HG03135 (cell line): ENCODE results near the gene TBC1D8.
"Not testable (repeated sequence)": the region's sequence is repeated elsewhere in the genome, so short reads cannot be mapped to it uniquely, and the experiment has no call there.

Source experiments
- ATAC-seq: cut with Tn5 transposase; IDR thresholded peaks from one replicate; pipeline ENCODE4 v1.9.1; 2021; ENCODE audit warnings: mild to moderate bottlenecking, moderate library complexity; ENCODE audit not compliant: unreplicated experiment

TBC1D8 gene

DNA sequence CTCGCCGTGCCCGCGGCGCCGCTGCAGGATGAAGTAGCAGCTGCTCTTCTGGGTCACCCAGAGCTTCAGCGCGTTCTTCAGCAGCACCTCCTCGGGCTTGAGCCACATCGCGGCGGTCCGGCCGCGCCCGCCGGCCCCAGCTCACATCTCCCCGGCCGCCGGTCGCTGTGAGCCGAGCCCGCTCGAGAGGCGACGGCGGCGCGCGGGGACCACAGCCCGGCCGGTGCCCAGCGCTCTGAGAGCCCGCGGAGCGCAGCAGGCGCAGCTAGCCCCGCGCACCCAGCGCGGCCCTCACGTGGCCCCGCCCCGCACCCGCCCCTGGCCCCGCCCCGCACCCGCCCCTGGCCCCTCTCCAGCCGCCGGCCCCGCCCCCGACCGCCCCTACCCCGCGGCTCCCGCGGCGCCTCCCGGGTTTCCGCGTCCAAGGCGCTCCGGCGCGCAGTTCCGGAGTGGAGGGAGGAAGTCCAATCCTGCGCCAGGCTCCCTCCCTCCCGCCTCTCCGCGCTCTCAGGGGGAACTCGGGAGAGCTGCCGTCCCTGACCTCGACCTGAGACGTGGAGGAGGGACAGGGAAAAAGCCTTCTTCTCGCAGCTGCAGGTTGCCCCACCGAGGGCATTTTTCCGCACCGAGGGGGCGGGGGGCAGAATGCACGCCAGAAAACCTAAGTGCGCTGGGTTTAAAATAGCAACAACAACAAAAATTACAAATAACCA is at the start of gene TBC1D8:
TBC1D8 (minus strand) TSS at position 237 of the 713 bp plus-strand sequence; CDS start at position 108, 129 bp downstream.
- ATAC-seq = peak; percentile 62

DNA sequence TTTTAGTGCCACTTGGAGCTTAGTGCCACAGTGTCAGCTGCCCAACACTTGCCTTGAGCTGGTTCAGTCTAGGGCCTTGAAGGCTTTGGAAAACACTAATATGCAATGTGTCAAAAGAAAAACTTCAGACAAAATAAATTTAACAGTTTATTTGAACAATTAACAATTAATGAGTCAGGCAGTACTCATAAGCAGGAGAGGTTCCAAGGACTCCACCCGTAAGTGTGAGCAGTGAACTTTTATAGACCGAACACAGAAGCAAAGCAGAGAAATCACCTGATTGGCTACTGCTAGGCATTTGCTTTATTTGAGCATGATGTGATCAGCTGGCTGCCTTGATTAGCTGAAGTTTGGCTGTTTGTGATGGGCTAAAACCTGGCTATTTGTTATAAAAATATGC is 49.5 kb upstream of the TBC1D8 start:
- no peak for ATAC-seq

DNA sequence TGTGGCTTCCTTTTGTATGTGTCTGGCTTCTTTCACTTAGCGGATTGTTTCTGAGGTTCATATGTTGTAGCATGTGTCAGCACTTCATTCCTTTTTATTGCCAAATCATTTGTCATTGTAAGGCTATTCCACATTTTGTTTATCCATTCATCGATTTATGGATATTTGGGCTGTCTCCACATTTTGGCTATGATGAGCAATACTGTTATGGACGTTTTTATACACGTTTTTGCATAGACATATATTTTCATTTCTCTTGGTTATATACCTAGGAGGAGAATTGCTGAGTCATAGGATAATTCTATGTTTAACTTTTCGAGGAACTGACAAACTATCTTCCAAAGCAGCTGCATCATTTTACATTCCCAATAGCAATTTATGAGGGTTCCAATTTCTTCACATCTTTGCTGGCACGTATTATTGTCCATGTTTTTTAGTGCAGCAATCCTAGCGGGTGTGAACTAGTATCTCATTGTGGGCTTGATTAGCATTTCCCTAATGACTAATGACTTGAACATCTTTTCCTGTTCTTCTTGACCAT is 48.1 kb upstream of the TBC1D8 start:
- ATAC-seq = no peak

DNA sequence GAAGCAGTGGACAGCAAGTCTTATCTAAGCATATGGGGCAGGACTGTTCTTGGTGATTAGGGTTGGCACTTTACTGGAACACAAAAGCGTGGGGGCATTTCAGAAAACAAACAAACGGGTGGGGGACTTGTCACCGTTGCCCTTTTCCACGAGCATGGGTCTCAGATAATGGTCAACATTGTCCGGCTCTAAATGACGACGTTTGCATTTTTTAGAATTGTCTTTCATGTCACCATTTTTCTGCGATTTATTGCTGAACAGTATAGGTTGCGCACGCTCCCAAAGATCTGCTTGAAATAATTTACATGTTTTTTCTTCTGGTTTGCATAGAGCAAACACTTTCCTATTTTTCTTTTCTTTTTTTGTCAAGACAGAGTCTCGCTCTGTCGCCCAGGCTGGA is 46.6 kb upstream of the TBC1D8 start:
- no peak for ATAC-seq

DNA sequence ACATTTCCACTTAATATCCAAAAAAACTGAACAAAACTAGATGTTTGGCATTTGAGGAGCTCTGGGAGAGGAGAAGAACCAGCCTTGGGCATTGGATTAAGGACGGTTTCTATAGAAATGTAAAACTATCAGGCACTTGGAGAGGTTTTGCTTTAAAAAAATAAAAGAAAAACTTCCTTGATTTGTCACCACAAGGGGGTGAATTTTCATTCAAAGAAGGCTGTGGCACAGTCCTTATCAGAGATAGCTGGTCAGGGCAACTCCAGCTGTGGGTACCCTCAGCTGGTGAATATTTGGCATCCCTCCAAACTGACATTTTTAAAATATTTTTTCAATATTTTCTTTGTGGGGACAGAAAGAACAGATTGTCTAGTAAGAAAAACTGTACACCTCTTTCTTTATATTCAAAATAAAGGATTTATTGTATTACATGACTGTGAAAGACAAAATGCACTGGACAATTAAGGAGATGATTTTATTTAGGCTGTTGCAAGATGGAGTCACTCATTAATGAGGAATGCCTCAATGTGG is 46.1 kb upstream of the TBC1D8 start:
- ATAC-seq = no peak

DNA sequence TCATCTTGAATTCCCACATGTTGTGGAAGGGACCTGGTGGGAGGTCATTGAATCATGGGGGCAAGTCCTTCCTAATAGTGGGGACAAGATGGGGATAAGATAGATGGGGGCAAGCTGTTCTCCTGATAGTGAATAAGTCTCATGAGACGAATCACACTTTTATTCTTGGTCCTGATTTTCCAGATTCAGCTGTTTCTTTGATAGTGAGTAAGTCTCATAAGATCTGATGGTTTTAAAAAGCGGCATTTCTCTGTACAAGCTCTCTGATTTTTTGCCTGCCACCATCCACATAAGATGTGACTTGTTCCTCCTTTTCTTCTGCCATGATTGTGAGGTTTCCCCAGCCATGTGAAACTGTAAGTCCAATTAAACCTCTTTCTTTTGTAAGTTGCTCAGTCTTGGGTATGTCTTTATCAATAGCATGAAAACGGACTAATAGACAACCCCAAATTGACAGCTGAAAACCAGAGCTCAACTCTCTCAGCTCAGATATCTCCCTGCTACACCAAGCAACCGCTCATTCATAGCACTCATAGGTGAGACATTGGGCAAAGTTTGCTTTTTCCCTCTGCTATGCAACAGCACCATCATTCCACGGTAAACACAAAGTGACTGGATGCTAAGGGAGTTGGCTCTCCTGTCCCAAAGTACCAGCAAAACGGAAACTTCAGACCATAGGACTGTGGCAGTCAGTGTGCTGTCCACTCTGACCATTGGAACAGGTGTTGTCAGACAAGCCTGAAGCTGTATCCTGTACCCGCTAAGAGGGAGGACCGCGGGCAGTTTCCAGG is 44.9 kb upstream of the TBC1D8 start:
- no peak for ATAC-seq

DNA sequence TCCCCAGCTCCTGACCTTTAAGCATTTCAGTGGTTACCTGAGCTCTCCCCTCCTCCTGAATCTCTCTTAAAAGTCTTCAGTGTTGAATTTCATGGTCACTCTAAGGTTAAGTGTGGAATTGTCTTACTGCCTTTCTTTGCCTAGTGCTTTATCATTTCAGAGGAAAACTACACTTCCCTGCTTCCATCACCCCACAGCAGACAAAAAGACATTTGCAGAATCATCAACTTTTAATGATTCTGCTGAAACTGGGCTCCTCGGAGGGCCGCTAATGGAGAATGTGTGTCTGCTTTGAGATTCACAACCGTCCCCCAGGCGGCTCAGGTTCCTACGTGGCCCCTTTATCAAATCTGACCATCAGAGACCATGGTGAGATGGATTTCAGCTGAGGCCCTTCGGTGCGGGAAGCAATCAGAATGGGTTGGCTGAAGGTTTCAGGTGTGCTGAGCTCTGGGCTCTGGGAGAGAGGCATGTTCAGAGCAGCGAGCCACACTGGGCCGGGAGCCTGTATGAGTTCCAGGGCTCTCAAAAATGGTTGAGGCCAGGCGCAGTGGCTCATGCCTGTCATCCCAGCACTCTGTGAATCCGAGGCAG is 41.9 kb upstream of the TBC1D8 start:
- no peak for ATAC-seq

DNA sequence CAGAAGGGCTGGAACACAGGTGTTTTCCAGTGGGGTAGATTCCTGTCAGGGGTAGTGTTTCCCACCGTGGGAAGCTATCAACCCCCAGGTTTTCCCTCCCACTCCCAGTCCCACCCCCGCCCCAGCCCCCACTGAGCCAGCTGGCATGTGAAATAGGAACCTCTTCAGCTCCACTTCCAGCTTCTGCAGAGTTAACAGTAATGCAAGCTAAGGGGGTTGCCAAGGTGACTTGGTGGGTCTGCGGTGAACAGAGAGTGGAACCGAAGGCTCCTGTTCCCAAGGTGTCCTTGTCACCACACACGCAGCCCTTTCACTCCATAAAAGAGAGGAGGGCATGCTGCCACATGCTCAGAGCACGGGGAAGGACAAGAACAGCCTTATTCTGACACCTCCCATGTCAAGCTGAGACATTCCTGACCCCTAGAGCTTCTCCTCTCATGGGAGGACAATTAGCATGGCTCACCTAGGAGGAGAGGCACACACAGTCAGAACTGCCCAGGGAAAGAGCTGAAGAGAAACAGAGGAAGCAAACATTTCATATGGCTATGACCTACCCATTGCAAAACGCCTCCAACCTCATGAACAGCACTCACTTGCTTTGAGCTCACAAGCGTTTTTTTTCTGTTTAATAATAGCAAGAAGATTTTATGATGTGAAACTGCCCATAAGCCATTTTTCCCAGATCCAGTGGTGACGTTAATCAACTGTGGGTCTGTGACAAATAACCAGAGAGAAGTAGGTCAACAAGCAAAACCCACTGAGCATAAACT is 39.8 kb upstream of the TBC1D8 start:
- no peak for ATAC-seq

DNA sequence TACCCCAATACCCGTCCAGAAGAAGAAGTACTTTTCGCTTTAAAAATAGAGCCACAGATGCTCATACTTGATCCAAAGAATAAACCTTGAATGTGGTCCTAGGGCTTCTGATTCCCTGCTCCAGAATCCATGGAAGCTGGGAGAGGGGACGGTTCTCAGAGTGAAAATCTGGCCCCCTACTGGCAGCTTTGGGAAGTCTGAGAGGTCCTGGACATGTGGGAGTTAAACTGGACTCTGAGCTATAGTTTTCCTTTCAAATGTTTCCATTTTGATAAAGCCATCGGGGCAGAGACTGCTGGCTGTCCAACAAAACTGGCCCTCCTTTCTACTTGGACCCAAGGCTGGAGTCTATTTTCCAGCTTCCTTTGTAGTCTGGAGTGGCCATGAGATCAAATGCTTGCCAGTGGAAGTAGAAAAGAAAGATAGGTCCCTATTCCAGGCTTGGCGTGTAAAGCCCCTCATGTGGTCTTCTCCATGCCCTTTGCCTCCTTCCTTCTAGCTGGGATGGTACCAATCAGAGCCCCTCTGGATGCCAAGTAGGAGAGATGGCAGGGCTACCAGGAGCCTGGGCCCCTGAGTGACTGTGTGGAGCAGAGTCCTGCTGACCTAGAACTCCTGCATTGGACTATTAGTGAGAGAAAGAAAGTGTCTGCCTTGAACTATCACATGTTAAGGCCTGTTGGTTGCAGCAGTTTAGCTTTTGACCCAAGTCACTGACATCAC is 37.7 kb upstream of the TBC1D8 start:
- no peak for ATAC-seq

DNA sequence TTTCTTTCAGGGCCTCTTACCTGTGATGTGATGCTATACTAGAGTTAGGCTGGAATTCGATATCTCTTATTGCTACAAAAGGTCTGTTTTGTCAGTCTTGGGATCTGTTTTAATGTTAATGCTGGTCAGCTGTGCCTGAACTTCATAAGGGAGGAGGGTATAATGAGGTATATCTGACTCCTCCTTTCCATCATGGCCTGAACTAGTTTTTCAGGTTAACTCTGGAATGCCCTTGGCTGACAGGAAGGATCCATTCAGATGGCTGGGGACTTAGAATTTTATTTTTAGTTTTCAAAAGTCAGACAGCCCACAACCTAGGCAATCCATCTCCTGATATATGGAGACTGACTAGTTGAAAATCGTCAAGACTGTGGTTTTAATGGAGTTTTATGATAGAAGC is 35.9 kb upstream of the TBC1D8 start:
- no peak for ATAC-seq

DNA sequence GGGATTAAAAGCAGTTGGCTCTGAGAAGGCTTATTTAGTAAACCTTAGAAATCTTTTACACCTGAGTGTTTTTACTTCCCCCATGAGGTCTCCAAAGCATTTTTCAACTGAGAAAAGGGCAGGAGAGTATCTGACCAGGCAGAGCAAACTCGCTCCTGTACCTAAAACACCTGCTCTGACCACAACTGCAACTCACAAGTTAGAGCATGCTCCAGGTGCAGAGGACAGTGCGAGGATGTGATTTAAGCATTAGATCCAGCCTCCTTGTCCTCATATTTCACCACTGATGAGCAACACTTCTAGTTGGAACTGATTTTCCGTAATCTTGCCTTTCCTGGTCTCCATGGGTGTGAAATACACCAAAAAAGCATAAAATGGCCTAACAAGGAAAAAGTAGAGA is 34.5 kb upstream of the TBC1D8 start:
- no peak for ATAC-seq

DNA sequence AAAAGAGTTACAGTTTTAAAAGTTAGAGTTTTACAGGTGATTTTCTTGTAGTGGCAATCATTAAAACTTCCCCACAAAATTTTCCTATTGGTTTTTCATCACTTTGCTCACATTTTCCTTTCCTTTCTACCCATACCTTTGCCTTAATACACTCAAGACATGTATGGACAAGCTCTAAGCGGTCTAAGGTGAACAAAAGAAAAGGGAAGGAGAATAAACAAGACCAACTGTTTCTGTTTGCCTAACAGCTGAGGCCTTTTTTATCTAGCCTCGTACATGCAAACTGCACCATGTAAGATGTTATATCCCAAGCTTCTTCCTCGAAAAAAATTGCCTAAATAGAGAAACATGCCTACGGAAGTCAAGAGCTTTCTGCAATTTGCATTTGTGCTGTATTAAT is 33.9 kb upstream of the TBC1D8 start:
- ATAC-seq = no peak

DNA sequence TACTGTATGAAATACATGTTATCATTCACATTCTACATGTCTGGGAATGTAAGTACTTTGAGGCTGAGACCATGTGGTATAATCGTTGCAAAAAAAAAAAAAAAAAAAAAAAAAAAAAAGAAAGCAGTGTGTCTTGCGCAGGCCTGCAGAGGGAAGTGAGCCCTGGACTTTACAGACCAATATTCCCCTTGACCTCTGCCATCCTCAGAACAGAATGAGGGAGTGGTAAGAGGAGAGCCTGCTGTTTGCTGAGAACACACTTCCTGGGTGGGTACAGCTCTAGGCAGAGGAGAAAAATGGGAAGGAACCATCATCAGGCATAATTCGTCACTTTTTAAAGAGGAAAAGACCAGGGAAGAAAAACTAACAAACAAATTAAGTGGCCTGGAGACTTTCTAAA is 28.8 kb upstream of the TBC1D8 start:
- ATAC-seq = no peak

DNA sequence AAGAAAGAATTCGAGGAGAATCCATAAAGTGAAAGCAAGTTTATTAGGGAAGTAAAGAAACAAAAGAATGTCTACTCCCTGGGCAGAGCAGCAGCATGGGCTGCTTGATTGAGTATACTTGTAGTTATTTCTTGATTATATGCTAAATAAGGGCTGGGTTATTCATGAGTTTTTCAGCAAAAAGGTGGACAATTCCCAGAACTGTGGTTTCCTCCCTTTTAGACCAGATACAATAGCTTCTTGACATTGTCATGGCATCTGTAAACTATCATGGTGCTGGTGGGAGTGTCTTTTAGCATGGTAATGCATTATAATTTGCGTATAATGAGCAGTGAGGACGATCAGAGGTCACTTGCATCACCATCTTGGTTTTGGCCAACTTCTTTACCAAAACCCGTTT is 25.6 kb upstream of the TBC1D8 start:
- ATAC-seq = no peak

DNA sequence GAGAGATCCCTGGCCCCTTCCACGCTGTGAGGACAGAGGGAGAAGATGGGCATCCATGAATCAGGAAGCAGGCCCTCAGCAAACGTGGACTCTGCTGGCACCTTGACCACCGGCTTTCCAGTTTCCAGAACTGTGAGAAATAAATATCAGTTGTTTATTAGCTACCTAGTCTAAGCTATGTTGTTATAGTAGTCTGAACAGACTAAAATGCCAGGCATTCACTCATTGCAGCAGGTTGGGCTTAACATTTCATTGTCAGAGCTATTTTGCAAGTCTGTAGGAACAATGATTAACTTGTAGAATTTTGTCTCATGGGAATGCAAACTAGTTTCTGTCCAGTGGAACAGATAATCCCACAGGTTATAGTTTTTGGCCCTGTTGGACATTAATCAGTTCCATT is 24.8 kb upstream of the TBC1D8 start:
- no peak for ATAC-seq

DNA sequence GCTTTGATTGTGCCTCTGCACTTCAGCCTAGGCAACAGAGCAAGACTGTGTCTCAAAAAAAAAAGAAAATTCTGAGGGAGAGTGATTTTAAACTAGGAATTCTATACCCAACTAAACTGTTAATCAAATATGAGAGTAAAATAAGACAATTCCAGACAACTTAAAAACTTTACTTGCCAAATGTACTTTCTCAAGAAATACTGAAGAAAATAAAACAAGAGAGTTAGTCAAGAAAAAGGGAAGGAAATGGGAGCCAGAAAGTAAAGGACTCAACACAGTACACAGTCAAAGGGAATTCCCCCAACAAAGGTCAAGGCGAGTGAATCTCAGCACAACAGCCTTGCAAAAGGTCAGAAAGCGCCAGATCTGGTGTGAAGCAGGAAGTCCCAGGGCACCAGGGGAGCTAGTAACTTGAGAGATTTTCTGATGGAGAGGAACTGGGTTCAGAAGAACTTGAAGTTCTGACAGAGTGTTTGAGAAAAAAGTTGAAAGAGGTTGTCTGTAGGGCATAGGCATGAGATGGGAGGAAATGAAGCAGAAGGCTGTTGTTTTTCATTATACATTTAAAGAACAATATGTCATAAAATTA is 22.6 kb upstream of the TBC1D8 start:
- ATAC-seq = no peak

DNA sequence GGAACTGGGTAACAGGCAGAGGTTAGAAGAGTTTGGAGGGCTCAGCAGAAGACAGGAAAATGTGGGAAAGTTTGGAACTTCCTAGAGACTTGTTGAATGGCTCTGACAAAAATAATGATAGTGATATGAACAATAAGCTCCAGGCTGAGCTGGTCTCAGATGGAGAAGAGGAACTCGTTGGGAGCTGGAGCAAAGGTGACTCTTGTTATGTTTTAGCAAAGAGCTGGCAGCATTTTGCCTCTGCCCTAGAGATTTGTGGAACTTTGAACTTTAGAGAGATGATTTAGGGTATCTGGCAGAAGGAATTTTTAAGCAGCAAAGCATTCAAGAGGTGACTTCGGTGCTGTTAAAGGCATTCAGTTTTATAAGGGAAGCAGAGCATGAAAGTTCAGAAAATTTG is 18.6 kb upstream of the TBC1D8 start:
- not testable (repeated sequence) for ATAC-seq

DNA sequence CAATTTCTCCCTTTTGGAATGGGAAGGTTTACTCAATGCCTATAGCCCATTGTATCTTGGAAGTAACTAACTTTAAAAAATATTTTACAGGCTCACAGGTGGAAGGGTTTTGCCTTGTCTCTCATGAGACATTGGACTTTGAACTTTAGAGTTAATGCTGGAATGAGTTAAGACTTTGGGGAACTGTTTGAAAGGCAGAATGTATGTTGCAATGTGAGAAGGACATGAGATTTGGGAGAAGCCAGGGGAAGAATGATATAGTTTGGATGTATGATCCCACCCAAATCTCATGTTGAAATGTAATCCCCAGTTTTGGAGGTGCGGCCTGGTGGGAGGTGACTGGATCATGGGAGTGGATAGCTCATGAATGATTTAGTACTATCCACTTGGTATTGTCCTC is 17.5 kb upstream of the TBC1D8 start:
- ATAC-seq = no peak

DNA sequence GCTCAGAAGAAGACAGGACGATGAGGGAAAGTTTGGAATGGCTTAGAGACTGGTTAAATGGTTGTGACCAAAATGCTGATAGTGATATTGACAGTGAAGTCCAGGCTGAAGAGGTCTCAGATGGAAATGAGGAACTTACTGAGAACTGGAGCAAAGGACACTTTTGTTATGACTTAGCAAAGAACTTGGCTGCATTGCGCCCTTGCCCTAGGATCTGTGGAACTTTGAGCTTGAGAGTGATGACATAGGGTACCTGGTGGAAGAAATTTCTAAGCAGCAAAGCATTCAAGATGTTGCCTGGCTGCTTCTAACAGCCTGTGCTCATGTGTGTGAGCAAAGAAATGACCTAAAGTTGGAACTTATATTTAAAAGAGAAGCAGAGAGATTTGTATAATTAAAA is 16.4 kb upstream of the TBC1D8 start:
- not testable (repeated sequence) for ATAC-seq

DNA sequence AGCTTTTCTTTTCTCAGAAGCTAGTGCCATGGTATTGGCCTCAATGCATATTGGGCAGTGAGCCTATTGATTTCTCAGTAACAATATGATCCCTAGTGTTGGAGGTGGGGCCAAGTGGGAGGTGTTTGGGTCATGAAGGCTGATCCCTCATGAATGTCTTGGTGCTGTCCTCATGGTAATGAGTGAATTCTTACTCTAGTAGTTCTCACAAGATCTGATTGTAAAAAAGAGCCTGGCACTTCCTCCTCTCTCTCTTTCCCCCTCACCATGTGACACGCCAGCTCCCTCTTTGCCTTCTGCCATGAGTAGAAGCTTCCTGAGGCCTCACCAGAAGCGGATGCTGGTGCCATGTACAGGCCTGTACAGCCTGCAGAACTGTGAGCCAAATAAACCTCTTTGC is 12.8 kb upstream of the TBC1D8 start:
- no peak for ATAC-seq
